ENCODE measurements around the gene SHE. TPM values are rescaled to one million over a fixed set of nuclear protein-coding genes. Genes with fewer than 3 reads are reported as not detected.

SHE gene
- total and polyA plus RNA-seq, 2 donors (not counting 1 experiment from before 2014, with no cell fraction given), result not detected

DNA sequence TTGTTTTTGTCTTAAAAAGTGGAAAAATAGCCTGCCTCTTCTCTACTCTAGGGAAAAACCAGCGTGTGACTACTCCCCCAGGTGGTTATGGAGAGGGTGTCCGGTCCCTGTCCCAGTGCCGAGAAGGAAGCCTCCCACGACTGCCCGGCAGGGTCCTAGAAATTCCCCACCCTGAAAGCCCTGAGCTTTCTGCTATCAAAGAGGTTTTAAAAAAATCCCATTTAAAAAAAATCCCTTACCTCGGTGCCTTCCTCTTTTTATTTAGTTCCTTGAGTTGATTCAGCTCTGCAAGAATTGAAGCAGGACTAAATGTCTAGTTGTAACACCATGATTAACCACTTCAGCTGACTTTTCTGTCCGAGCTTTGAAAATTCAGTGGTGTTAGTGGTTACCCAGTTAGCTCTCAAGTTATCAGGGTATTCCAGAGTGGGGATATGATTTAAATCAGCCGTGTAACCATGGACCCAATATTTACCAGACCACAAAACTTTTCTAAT, 35.2 kb downstream of the SHE start:
- no peaks in the 10 kb centered on the region for H3K79me2 ChIP-seq (ENCODE audit: control insufficient read depth, insufficient read depth, low read length)

DNA sequence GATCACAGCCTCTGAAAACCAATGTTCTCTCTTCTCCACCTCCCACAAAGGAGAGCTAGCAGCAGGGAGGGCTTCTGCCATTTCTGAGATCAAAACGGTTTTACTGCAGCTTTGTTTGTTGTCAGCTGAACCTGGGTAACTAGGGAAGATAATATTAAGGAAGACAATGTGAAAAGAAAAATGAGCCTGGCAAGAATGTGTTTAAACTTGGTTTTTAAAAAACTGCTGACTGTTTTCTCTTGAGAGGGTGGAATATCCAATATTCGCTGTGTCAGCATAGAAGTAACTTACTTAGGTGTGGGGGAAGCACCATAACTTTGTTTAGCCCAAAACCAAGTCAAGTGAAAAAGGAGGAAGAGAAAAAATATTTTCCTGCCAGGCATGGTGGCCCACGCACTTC, 36.0 kb downstream of the SHE start:
- Histone ChIP-seq H3K27ac (ENCODE audit: insufficient read depth, low read length) (no peak overlapping the region), H4K20me1 (ENCODE audit: control insufficient read depth, extremely low read depth, insufficient read depth, low read length) (no peaks in the 10 kb centered on the region), H3K27me3 (ENCODE audit: control insufficient read depth, insufficient read depth, low read length) (no peaks in the 10 kb centered on the region), H3K9ac (ENCODE audit: insufficient read depth, low read length) (no peak overlapping the region), H3K9me3 (ENCODE audit: control insufficient read depth, insufficient read depth, low read depth, low read length) (no peaks in the 10 kb centered on the region), H2AFZ (ENCODE audit: low read length) (no peak overlapping the region), H3K79me2 (ENCODE audit: control insufficient read depth, insufficient read depth, low read length) (no peaks in the 10 kb centered on the region), H3K4me2 (ENCODE audit: extremely low read depth, insufficient read depth, low read length) (no peak overlapping the region), H3K36me3 (ENCODE audit: control insufficient read depth, insufficient read depth, low read length) (no peaks in the 10 kb centered on the region), H3K4me1 (ENCODE audit: control insufficient read depth, extremely low read depth, insufficient read depth, low read length) (peaks cover 5% of the 10 kb centered on the region), H3K4me3 (replicated peaks in 1 of 4; ENCODE audit: control extremely low read depth in 1 of 4, insufficient read depth in 1 of 4, low read depth in 3 of 4, low read length in 4 of 4) (no peak overlapping the region)
- TF ChIP-seq, protein P1, sequence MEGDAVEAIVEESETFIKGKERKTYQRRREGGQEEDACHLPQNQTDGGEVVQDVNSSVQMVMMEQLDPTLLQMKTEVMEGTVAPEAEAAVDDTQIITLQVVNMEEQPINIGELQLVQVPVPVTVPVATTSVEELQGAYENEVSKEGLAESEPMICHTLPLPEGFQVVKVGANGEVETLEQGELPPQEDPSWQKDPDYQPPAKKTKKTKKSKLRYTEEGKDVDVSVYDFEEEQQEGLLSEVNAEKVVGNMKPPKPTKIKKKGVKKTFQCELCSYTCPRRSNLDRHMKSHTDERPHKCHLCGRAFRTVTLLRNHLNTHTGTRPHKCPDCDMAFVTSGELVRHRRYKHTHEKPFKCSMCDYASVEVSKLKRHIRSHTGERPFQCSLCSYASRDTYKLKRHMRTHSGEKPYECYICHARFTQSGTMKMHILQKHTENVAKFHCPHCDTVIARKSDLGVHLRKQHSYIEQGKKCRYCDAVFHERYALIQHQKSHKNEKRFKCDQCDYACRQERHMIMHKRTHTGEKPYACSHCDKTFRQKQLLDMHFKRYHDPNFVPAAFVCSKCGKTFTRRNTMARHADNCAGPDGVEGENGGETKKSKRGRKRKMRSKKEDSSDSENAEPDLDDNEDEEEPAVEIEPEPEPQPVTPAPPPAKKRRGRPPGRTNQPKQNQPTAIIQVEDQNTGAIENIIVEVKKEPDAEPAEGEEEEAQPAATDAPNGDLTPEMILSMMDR (conservative IDR thresholded peaks at IDR 0.05 in 1 of 2, IDR thresholded peaks at IDR 0.05 in 1 of 2; ENCODE audit: low read depth in 1 of 2, low read length in 2 of 2), result no peak
- no peak for DNase-seq (ENCODE audit: low read depth in 2 of 2)

More for the DNA sequence above, 35.2 kb downstream of the SHE start:
- no peak for TF ChIP-seq EZH2 (IDR thresholded peaks at IDR 0.05; ENCODE audit: low read length, missing control alignments)
- TF ChIP-seq, protein P1 (conservative IDR thresholded peaks at IDR 0.05 in 1 of 2, IDR thresholded peaks at IDR 0.05 in 1 of 2; ENCODE audit: low read depth in 1 of 2, low read length in 2 of 2), result peak in 1 of 2 donors; percentile 31
- H3K9me3 ChIP-seq (ENCODE audit: control insufficient read depth, insufficient read depth, low read depth, low read length), result no peaks in the 10 kb centered on the region
- H3K4me2 ChIP-seq (ENCODE audit: extremely low read depth, insufficient read depth, low read length), result no peak overlapping the region
- no peak overlapping the region for H2AFZ ChIP-seq (ENCODE audit: low read length)
- H3K9ac ChIP-seq (ENCODE audit: insufficient read depth, low read length), result no peak overlapping the region
- no peak overlapping the region for H3K27ac ChIP-seq (ENCODE audit: insufficient read depth, low read length)
- no peaks in the 10 kb centered on the region for H3K36me3 ChIP-seq (ENCODE audit: control insufficient read depth, insufficient read depth, low read length)
- peaks cover 5% of the 10 kb centered on the region for H3K4me1 ChIP-seq (ENCODE audit: control insufficient read depth, extremely low read depth, insufficient read depth, low read length)
- no peak for DNase-seq (ENCODE audit: low read depth in 2 of 2)
- H3K4me3 ChIP-seq (replicated peaks in 1 of 4; ENCODE audit: control extremely low read depth in 1 of 4, insufficient read depth in 1 of 4, low read depth in 3 of 4, low read length in 4 of 4), result no peak overlapping the region
- H3K27me3 ChIP-seq (ENCODE audit: control insufficient read depth, insufficient read depth, low read length), result no peaks in the 10 kb centered on the region
- H4K20me1 ChIP-seq (ENCODE audit: control insufficient read depth, extremely low read depth, insufficient read depth, low read length), result no peaks in the 10 kb centered on the region

DNA sequence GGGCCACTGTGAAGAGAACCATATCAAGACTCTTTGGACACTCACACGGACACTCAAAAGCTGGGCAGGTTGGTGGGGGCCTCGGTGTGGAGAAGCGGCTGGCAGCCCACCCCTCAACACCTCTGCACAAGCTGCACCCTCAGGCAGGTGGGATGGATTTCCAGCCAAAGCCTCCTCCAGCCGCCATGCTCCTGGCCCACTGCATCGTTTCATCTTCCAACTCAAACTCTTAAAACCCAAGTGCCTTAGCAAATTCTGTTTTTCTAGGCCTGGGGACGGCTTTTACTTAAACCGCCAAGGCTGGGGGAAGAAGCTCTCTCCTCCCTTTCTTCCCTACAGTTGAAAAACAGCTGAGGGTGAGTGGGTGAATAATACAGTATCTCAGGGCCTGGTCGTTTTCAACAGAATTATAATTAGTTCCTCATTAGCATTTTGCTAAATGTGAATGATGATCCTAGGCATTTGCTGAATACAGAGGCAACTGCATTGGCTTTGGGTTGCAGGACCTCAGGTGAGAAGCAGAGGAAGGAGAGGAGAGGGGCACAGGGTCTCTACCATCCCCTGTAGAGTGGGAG, 36.5 kb downstream of the SHE start:
- no peak overlapping the region for H3K27ac ChIP-seq (ENCODE audit: insufficient read depth, low read length)
- H3K9me3 ChIP-seq (ENCODE audit: control insufficient read depth, insufficient read depth, low read depth, low read length), result no peaks in the 10 kb centered on the region
- no peaks in the 10 kb centered on the region for H4K20me1 ChIP-seq (ENCODE audit: control insufficient read depth, extremely low read depth, insufficient read depth, low read length)
- peaks cover 5% of the 10 kb centered on the region for H3K4me1 ChIP-seq (ENCODE audit: control insufficient read depth, extremely low read depth, insufficient read depth, low read length)
- no peaks in the 10 kb centered on the region for H3K27me3 ChIP-seq (ENCODE audit: control insufficient read depth, insufficient read depth, low read length)
- H3K9ac ChIP-seq (ENCODE audit: insufficient read depth, low read length), result no peak overlapping the region
- DNase-seq (ENCODE audit: low read depth in 2 of 2), result no peak
- no peaks in the 10 kb centered on the region for H3K79me2 ChIP-seq (ENCODE audit: control insufficient read depth, insufficient read depth, low read length)
- no peak overlapping the region for H3K4me3 ChIP-seq (replicated peaks in 1 of 4; ENCODE audit: control extremely low read depth in 1 of 4, insufficient read depth in 1 of 4, low read depth in 3 of 4, low read length in 4 of 4)
- TF ChIP-seq, protein P1 (conservative IDR thresholded peaks at IDR 0.05 in 1 of 2, IDR thresholded peaks at IDR 0.05 in 1 of 2; ENCODE audit: low read depth in 1 of 2, low read length in 2 of 2), result no peak
- TF ChIP-seq EZH2 (IDR thresholded peaks at IDR 0.05; ENCODE audit: low read length, missing control alignments), result no peak
- H3K4me2 ChIP-seq (ENCODE audit: extremely low read depth, insufficient read depth, low read length), result no peak overlapping the region
- no peaks in the 10 kb centered on the region for H3K36me3 ChIP-seq (ENCODE audit: control insufficient read depth, insufficient read depth, low read length)
- no peak overlapping the region for H2AFZ ChIP-seq (ENCODE audit: low read length)

Data from fibroblast of lung (primary cell).